Measurements from ENCODE around the gene GJE1. TPM values are rescaled to one million over a fixed set of nuclear protein-coding genes. Genes with fewer than 3 reads are reported as not detected.

GJE1 gene
- total and polyA plus RNA-seq, 10 of the 15 experiments (the other 5 are each of a cell fraction or from before 2014, with no cell fraction given), result not detected

DNA sequence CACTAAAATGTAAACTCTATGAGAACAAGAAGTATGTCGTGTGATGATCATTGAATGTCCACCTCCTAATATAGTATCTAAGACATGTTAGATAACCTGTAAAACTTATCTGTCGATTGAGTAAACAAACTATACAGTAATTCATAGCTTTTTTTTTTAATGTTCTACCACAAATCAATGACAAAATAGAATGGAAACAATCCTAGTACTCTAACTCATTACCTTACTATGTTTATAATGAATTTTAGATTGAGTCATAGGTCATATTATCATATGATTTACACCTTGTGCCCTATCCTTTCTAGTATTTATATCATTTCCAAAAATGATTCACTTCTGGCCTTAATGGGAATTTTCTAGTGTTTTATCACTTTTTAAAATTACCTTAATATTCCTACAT is 20.5 kb downstream of the GJE1 start:
- no peak overlapping the region for H3K4me2 ChIP-seq (ENCODE audit: control insufficient read depth, insufficient read depth)
- ChIA-PET SMC1A (ENCODE audit: uncharacterized antibody, unreplicated experiment) (interaction anchor here (1.1 to 3.9 kb wide), 2 partner anchors 55 to 312 kb away, joined by 3 to 22 read pairs; no protein-coding TSS in a partner anchor), POLR2A (no interaction called here), RAD21 (ENCODE audit: unreplicated experiment) (no interaction called here), CTCF (interaction anchor here (0.7 to 0.8 kb wide), 2 partner anchors 55 to 63 kb away, joined by 3 to 7 read pairs; no protein-coding TSS in a partner anchor)
- 53% methylated on average over 2 of the region's 2 CpGs for WGBS (ENCODE audit: insufficient coverage, insufficient replicate concordance, low lambda C conversion rate, missing lambda C conversion rate)
- FAIRE-seq (no peak), DNase-seq (ENCODE audit: low read depth, low spot score) (no peak), ATAC-seq (no peak)
- H3K27me3 ChIP-seq (replicated peaks in 1 of 2; ENCODE audit: control insufficient read depth in 2 of 2, insufficient read depth in 2 of 2, low read length in 1 of 2), result no peaks in the 10 kb centered on the region
- H2AFZ ChIP-seq (ENCODE audit: control insufficient read depth, low read depth, low read length), result no peak overlapping the region
- intact Hi-C loops (cut with micrococcal nuclease; ENCODE audit: unreplicated experiment), result no loop called here
- no peaks in the 10 kb centered on the region for H3K4me1 ChIP-seq (ENCODE audit: control insufficient read depth, insufficient read depth, low read length)
- no peak for TF ChIP-seq NR2F1 (conservative IDR thresholded peaks at IDR 0.05)
- no peak for TF ChIP-seq SIX5 (IDR thresholded peaks at IDR 0.05; ENCODE audit: low read depth, low read length, severe bottlenecking)
- TF ChIP-seq ZNF384 (IDR thresholded peaks at IDR 0.05; ENCODE audit: borderline replicate concordance, low read depth, low read length), result no peak
- peaks cover 61% of the 10 kb centered on the region for H3K79me2 ChIP-seq (ENCODE audit: control insufficient read depth, insufficient read depth, low read length)
- no peak overlapping the region for H3K4me3 ChIP-seq
- in situ Hi-C loops (cut with MboI), result no loop called here
- BruUV-seq (replicated peaks), result no TSS peak
- no peak overlapping the region for H3K9ac ChIP-seq (ENCODE audit: control insufficient read depth, insufficient read depth, low read length)
- no peak overlapping the region for H3K27ac ChIP-seq (ENCODE audit: control insufficient read depth, insufficient read depth)
- no peaks in the 10 kb centered on the region for H4K20me1 ChIP-seq (ENCODE audit: control insufficient read depth, insufficient read depth)
- no peaks in the 10 kb centered on the region; the same call in 2 of the 3 replicates for H3K9me3 ChIP-seq (replicated peaks; ENCODE audit: control insufficient read depth, insufficient read depth, low read length)
- H3K36me3 ChIP-seq (ENCODE audit: control insufficient read depth in 2 of 2, insufficient read depth in 2 of 2, low read length in 1 of 2), result peaks cover 0 to 6% of the 10 kb centered on the region in 2 experiments; a peak in 1 of 4 replicates

DNA sequence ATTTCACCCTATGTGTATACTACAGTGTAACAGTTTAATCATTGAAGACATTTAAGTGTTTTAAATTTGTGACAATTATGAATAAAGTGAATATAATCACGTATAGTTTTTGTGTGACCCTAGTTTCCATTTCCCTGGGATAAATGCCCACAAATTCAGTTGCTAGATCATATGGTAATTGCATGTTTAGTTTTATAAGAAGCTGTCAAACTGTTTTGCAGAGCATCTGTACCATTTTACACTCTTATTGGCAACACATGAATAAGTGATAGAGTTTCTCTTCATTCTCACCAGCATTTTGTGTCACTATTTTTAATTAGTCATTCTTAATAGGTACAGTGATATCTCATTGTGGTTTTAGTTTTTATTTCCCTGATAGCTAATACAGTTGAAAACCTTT is 21.6 kb downstream of the GJE1 start:
- no peaks in the 10 kb centered on the region for H3K27me3 ChIP-seq (replicated peaks in 1 of 2; ENCODE audit: control insufficient read depth in 2 of 2, insufficient read depth in 2 of 2, low read length in 1 of 2)

More for the DNA sequence above, 21.6 kb downstream of the GJE1 start:
- ChIA-PET CTCF (interaction anchor here (1.5 to 3.4 kb wide), 2 partner anchors 8 to 53 kb away, joined by 7 to 36 read pairs; partner anchors contain the start of genes NMBR and VTA1), SMC1A (ENCODE audit: uncharacterized antibody, unreplicated experiment) (interaction anchor here (1.1 to 3.9 kb wide), 4 partner anchors 10 to 311 kb away, joined by 3 to 22 read pairs (median 11); no protein-coding TSS in a partner anchor), POLR2A (no interaction called here), RAD21 (ENCODE audit: unreplicated experiment) (interaction anchor here (0.6 to 1.2 kb wide), 2 partner anchors 52 to 54 kb away, joined by 3 to 4 read pairs; no protein-coding TSS in a partner anchor)
- BruUV-seq (replicated peaks), result no TSS peak
- no peak overlapping the region for H3K4me3 ChIP-seq
- no peaks in the 10 kb centered on the region for H4K20me1 ChIP-seq (ENCODE audit: control insufficient read depth, insufficient read depth)
- 100% methylated on average over 1 of the region's 1 CpG for WGBS (ENCODE audit: insufficient coverage, insufficient replicate concordance, low lambda C conversion rate, missing lambda C conversion rate)
- no peak overlapping the region for H2AFZ ChIP-seq (ENCODE audit: control insufficient read depth, low read depth, low read length)
- H3K9ac ChIP-seq (ENCODE audit: control insufficient read depth, insufficient read depth, low read length), result no peak overlapping the region
- H3K36me3 ChIP-seq (ENCODE audit: control insufficient read depth in 2 of 2, insufficient read depth in 2 of 2, low read length in 1 of 2), result peaks cover 0 to 6% of the 10 kb centered on the region in 2 experiments; a peak in 1 of 4 replicates
- H3K27ac ChIP-seq (ENCODE audit: control insufficient read depth, insufficient read depth), result no peak overlapping the region
- intact Hi-C loops (cut with micrococcal nuclease; ENCODE audit: unreplicated experiment), result no loop called here
- no peak overlapping the region for H3K4me2 ChIP-seq (ENCODE audit: control insufficient read depth, insufficient read depth)
- no peak for ATAC-seq
- no peak for TF ChIP-seq SMARCA5 (IDR thresholded peaks at IDR 0.05)
- no peak for TF ChIP-seq SIN3A (IDR thresholded peaks at IDR 0.05; ENCODE audit: low read depth, low read length)
- no peak for TF ChIP-seq STAT3 (IDR thresholded peaks at IDR 0.05; ENCODE audit: low read depth, low read length)
- no peak for TF ChIP-seq RELA (IDR thresholded peaks at IDR 0.05; ENCODE audit: borderline replicate concordance, partially characterized antibody)
- TF ChIP-seq SMC3 (IDR thresholded peaks at IDR 0.05; ENCODE audit: borderline replicate concordance, low read length), result no peak
- no peak for TF ChIP-seq RAD51 (IDR thresholded peaks at IDR 0.05)
- no peak for TF ChIP-seq TCF7 (IDR thresholded peaks at IDR 0.05; ENCODE audit: borderline replicate concordance)
- no peaks in the 10 kb centered on the region for H3K4me1 ChIP-seq (ENCODE audit: control insufficient read depth, insufficient read depth, low read length)
- FAIRE-seq, result no peak
- no peak for DNase-seq (ENCODE audit: low read depth, low spot score)
- no peaks in the 10 kb centered on the region; the same call in 2 of the 3 replicates for H3K9me3 ChIP-seq (replicated peaks; ENCODE audit: control insufficient read depth, insufficient read depth, low read length)
- in situ Hi-C loops (cut with MboI), result no loop called here
- peaks cover 51% of the 10 kb centered on the region for H3K79me2 ChIP-seq (ENCODE audit: control insufficient read depth, insufficient read depth, low read length)
